GM18868 (cell line): Measurements from ENCODE around the gene DTNB.
A peak's percentile ranks its signal among the peaks of the same experiment; 100 is the strongest.
"Not testable (repeated sequence)": the region's sequence is repeated elsewhere in the genome, so short reads cannot be mapped to it uniquely, and the experiment has no call there.

ENCODE experiments used
- ATAC-seq: cut with Tn5 transposase; IDR thresholded peaks from one replicate; pipeline ENCODE4 v1.9.1; 2021; ENCODE audit warnings: mild to moderate bottlenecking, moderate library complexity; ENCODE audit not compliant: unreplicated experiment

The DTNB gene

DNA sequence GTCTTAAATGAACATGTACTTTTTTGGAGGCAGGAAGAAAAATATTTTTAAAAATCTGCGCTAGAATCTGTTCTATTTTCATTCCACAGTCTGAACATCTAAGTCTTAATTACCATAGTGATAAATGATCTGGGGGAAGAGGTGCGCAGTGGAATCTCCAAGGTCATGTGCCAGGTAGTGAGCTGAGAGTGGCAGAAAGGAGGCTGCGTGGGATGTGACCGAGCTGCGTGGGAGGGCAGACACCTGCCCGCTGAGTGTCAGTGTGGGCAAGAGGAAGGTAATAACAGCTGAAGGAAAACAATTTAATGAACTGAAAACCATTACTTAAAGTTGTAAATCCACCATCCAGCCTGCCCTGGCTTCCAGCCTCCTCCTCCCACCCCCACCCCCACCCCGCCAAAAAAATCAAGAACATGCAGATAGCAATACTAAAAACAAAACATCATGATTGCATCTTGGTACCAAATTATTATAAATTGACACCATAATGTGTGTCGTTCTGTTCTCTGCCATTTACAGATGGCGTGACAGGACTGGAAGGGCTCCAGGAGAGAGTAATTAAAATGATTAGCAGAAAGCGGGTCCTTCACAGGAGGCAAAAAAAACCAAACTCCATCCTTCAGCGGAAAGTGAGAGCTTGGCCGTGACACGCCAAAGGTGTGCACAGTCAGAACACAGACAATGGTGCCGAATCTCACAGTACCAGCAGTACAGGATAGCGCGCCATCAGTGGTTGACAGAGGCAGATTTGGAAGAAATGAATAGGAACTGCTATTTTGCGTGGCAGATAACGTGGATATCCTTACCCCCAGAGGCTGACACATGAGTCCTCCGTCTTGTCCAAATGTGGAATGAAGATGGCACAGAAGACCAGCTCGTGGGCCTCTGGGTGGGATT, 11.4 kb upstream of the DTNB start:
- ATAC-seq: no peak

DNA sequence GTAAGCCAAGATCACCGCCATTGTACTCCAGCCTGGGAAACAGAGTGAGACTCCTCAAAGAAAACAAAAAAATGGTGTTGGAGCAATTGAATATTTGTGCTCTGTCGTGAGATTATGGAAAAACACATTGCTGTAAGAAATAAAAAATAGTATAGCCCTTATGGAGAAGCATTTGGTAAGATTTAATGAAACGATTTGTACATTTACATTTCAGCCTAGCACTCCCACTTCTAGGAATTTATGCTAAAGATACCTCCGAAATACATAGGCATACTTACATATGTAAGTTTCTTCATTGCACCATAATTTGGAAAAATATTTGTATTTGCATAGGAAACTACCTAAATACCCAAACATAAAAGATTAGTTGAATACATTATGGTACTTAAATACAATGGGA, 8.7 kb upstream of the DTNB start:
- ATAC-seq: no peak

DNA sequence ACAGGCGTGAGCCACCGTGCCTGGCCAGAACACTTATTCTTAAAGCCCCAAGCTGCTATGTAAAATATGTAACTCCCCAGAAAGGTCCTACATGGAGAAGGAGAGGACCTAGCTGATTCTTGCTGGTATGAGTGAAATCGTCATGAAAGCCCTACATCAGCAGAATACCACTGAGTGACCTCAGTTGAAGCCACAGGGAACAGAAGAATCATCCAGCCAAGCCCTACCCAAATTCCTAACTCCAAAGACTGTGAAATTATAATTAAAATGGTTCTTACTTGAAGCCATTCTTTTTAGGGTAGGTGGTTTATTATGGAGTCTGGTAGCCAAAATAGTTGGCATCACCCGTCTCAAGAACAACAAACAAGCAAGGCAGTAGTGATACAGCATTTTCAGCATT, 4.5 kb upstream of the DTNB start:
- ATAC-seq: no peak

DNA sequence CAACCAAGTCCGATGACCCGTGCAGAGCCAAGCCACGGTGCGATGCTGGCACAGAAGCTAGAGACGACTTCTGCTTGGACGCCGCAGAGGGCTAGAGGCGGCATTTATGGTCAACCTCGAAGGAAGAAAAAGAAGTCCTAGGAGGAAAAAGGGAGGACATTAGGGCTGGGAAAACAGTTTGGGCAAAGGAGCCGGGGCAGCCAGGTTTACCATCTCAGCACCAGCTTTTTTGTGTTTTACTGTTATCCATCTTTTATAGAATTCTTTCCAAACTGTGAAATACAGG, 643 bp upstream of the DTNB start:
- ATAC-seq: no peak

- peak; percentile 68 for ATAC-seq
Observed at GRCh38 chr2:25672494-25673299, 680 bp downstream of the DTNB start.

DNA sequence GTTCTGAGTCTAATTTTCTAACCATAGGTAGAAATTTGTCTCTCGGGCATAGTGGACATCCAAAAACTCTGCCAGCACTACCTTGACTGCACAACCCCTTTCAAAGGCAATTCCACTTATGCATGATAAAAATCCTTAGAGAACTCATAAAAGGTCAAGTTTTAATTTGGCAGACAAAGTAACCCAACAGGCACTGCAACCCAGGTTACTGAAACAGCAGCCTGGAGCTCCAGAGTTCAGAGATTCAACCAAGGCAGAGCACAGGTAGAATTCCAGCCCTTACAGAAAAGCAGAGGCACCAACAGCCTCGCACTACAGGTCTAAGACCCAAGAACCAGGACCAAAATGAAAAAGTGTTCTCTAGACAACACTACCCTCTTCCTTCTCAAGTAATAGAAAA, 1.8 kb downstream of the DTNB start:
- no peak for ATAC-seq

GRCh38 chr2:25669520-25669919, 3.9 kb downstream of the DTNB start:
- ATAC-seq: no peak

DNA sequence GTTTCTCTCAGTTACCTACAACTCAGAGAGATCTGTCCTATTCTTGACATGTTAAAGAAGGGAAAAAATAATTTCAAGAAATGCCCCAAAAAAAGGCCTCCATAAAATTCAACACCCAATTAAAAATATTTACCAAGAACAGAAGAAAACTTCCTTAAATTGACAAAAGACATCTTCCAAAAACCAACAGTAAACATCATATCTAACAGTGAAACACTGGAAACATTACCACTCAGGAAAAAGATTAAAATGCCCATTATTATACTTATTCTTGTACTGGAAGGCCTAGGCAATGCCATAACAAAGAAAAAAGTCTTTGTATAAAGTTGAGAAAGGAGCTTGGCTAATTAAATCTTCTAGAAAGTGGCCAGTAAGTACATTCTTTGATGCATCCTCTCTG, 7.2 kb downstream of the DTNB start:
- no peak for ATAC-seq

DNA sequence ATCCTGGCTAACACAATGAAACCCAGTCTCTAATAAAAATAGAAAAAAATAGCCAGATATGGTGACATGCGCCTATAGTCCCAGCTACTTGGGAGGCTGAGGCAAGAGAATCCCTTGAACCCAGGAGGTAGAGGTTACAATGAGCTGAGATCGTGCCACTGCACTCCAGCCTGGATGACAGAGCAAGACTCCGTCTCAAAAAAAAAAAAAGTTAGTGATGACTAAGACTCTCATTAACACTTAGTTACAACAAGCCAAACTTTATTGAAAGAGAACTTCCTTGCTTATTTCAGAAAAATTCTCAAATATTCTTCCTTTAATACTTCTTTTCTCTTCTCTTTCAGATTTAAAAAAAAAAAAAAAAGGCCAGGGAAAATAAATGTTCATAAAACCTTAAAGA, 7.9 kb downstream of the DTNB start:
- not testable (repeated sequence) for ATAC-seq

DNA sequence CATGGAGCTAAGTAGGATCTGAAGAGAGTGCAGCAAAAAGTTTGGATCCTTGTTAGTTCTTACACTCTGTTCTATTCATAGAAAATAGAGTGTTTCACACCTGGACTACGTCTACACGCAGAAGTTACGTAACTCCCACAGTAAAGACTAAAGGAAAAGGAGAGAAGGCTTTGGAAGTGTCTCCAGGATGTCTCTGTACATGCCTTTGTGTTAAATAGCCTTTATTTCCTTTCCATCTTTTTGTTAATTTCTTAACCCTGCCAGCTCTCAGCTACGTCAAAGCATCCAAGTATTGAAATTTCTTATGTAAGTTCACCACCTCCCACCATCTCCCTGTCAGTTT, 8.4 kb downstream of the DTNB start:
- no peak for ATAC-seq

DNA sequence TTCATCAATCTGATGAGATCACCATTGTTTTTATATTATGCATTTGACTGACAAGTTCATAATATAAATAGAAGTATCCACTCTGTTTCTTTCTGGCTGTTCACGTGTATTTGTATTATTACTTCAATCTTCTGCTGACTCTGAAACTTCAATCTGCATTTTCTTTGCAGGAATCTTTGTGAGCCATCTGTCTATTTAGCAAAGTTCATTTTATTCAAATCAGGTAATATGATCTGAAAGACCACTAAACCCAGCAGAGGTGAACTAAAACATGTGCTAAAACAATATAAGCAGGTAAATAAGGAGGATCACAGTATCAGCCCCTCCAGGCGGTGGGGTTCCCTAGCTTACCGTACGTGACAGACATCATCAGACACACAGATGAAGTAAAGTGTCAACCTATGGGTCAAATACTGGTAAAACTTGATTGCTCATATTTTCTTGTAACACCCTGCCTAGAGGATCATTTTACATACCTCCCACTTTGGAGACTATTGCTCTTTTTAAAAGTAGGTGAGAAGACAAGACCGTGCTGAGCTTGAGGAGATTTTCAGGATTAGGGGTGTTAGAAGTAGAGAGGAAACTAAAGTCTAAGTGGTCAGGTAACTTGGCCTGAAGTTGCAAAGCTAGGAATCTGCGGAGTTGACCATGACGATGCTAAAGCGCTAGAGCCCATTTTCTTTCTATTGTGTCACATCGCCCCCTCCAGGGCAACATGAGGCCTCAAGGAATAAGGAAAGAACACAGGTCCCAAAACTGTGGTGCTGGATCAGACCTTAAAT, 9.0 kb downstream of the DTNB start:
- peak; percentile 43 for ATAC-seq

DNA sequence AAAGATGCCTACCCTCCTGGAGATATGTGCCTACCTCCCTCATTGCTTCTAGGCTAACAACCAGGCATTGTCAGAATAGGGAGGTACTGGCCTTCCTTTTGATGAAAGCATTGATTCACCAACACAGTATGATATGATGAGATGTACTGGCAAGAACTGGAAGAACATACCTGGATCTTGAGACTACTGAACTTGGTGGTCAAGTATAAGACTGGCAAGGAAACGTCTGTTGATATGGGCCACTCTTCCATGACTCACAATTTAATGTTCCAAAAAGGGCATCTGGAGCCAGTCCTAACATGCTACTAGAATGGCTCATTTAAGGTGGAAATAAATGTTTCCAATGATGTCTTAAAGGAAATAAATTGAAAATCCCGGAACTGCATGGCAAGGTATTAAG, 18.1 kb downstream of the DTNB start:
- no peak for ATAC-seq

- ATAC-seq: no peak
Observed at GRCh38 chr2:25654801-25655200, 18.6 kb downstream of the DTNB start.

DNA sequence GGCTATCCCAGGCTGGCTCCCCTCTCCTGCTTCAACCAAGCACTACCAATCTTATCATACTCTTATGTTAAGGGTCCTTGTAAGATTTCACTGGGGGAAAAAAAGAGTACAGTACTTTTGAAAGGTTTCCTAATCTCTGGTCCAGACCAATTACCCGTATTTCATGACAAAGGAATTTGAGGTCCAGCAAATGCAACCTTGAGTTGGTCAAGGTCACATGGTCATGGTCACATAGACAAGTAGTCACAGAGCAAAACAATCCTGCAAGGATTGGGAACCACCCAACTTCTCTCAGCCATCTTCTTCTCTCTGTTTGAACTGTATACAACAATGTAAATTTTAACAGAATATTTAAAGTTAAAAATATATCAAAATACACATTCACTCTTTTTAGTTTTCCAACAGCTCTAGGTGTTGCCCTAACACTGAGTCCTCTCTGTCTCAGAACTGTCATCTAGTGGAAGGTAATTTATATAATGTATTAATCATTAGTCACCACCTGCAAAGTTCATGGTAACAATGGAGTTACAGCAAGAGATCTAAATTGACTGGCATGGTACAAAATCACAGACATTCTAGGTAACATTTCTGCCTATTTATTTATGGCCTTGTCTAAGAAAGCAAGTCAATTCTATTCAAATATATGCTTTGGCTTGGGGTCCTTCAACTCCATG, 21.5 kb downstream of the DTNB start:
- no peak for ATAC-seq

GRCh38 chr2:25651066-25651465, 22.3 kb downstream of the DTNB start:
- no peak for ATAC-seq

- no peak for ATAC-seq
Observed at GRCh38 chr2:25650256-25650655, 23.1 kb downstream of the DTNB start.

GRCh38 chr2:25649786-25650185, 23.6 kb downstream of the DTNB start:
- ATAC-seq: no peak

DNA sequence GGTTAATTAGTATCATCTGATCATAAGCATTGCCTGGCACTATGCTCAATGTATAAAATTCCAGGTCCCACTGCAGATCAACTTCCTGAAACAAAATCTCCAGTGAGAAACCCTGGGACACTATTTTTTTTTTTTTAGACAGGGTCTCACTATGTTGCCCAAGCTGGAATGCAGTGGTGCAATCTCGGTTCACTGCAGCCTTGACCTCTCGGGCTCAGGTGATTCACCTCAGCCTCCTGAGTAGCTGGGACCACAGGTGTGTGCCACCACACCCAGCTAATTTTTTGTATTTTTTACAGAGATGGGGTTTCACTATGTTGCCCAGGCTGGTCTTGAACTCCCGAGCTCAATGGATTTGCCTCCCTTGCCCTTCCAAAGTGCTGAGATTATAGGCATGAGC, 31.1 kb downstream of the DTNB start:
- no peak for ATAC-seq

DNA sequence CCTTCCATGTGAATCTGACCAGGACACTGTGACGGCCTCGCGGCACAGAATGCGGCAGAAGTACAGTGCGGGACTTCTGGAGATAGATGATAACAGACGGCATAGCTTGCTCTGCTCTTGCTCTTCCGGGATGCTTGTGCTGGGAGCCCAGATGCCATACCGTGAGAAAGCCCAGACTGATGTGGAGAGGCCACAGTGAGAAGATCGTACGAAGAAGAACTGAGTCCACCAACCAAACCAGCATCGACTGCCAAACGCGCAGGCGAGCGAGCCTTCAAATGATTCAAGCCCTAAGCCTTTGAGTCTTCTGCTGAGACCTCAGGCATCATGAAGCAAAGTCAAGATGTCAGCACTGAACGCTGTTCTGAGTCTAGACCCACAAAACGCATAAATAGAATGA, 33.7 kb downstream of the DTNB start:
- no peak for ATAC-seq

DNA sequence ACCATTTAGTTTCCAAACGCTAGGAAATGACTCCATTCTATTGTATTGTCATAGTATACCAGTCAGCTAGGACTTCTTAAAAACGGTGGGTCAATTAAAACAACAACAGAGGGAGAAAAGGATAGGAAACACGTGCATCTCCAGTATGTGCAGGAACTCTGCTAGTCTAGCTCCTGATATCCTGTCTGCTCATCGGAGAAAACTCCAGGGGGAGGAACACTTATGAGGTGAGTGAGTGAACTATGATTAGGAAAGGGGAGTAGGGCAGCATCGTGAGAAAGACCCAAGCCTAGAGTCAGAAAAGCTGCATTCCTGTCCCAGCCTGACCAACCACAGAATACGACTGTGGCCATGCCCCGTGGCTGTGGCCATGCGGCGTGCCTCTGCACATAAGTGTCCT, 34.2 kb downstream of the DTNB start:
- no peak for ATAC-seq

DNA sequence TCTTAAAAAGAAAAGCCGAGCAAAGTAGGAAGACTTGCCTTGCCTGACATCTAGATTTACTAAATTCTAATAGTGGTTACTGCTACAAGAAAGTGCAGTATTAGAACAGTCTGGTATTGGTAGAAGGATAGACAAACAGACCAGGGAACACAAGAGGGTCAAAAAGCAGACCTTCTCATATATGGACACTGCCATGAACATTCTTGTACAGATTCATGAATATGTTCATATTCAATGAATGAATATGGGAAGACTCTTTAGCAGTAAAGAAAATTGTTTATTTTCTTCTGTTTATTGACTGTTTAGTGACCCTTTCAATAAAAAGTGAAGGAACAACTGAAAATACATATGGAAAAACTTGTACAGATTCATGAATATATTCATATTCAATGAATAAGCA, 37.6 kb downstream of the DTNB start:
- ATAC-seq: no peak
